T-helper 2 cell treated with Interferon-gamma antibody and Interleukin-4, amounts not matched to agents 100 ng/mL and 5 ng/mL, for 36 hours (primary cell): ENCODE data around the gene RGCC. TPM values are rescaled to one million over a fixed set of nuclear protein-coding genes. Genes with fewer than 3 reads are reported as not detected.
"Not testable (repeated sequence)": the region's sequence is repeated elsewhere in the genome, so short reads cannot be mapped to it uniquely, and the experiment has no call there.

Experiments used
- intact Hi-C: fragments of 100-400 bp; cut with micrococcal nuclease; formaldehyde crosslinking; loops from one replicate; pipeline ENCODE4 v1.15.1; 2023
- total RNA-seq: library from RNA; stranded (reverse); gene quantifications from 2 replicates; pipeline ENCODE4 v1.2.3, GENCODE V29; 2022

The RGCC gene, protein sequence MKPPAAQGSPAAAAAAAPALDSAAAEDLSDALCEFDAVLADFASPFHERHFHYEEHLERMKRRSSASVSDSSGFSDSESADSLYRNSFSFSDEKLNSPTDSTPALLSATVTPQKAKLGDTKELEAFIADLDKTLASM
- total RNA-seq, result 38.0 and 38.2 TPM in 2 replicates

- intact Hi-C loops, result loop anchor here (1.0 to 5.0 kb wide), 5 partner anchors 8 to 935 kb away; partner anchors contain the start of genes DGKH and NAA16
Observed at GRCh38 chr13:41456768-41457588, at the start of gene RGCC. Gene RGCC, plus strand, starts transcription at chr13:41457550. Its CDS starts 158 bp downstream, at chr13:41457708.

DNA sequence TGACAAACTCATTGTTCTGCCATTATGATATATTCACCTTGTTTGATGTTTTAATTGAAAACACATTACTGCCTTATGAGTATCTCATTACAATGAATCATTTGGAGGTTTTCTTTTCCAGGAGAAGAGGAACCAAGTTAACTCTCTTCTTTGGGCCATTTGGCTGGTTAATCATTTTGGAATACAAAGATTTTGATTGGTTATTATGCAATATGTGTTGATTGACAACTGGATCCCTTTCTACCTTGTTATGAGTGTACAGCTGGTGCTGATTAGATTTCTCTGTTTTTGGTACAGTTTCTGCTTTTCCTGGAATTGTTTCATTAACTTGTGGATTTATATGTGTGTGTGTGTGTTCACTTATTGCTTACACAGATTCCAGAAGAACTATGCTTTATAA is 49.2 kb upstream of the RGCC start:
- intact Hi-C loops, result no loop called here

- intact Hi-C loops, result no loop called here
Observed at GRCh38 chr13:41408746-41409145, 48.6 kb upstream of the RGCC start.

DNA sequence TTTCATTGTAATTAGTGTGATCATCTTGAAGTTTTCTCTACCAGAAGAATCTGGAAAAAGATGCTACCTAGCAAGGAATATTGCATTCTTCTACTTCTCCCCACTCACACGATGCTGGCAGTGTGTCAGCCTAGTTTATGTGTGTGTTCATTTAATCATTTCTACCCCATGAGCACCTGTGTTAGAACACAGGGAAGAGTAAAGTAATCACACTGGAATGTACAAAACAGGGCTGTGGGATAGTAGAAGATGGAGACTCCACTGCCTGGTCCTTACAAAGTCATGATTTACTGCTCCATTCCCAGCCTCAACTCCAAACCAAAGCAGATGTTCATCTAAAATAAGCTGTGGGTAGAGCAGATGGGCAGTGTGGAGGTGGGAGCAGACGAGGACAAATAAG is 47.7 kb upstream of the RGCC start:
- intact Hi-C loops, result no loop called here

GRCh38 chr13:41411060-41411459 is 46.3 kb upstream of the RGCC start:
- intact Hi-C loops, result no loop called here

- intact Hi-C loops, result no loop called here
Observed at GRCh38 chr13:41411522-41411921, 45.8 kb upstream of the RGCC start.

GRCh38 chr13:41413872-41414271 is 43.5 kb upstream of the RGCC start:
- intact Hi-C loops, result no loop called here

DNA sequence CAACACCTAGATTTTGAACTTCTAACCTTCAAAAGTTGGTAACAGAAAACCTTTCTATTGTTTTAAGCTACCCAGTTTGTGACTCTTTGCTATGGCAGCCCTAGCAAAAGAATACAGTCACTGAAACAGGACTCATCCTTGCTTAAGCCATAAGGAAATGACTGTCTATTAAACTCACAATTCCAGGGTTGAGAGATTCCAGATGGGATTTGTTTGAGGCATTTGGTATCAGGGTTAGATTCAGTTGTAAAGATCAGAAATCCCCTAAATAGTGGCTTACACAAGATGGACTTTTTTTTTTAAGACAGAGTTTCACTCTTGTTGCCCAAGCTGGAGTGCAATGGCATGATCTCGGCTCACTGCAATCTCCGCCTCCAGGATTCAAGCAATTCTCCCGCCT is 41.1 kb upstream of the RGCC start:
- intact Hi-C loops, result no loop called here

DNA sequence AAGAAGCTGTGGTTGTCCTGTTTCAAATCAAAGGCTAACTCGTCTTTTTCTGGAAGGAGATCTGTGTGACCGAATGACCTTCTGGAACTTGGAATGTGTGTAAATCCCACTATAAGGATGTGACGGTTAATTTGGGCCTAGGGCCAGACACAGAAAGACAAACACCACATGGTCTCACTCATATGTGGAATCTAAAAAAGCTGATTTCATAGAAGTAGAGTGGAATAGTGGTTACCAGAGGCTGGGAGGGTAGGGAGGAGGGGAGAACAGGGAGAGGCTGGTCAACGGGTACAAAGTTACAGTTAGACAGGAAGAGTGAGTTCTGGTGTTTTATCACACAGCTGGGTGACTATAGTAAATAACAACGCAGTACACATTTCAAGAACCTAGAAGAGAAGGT is 39.3 kb upstream of the RGCC start:
- intact Hi-C loops, result no loop called here

GRCh38 chr13:41418731-41419130 is 38.6 kb upstream of the RGCC start:
- intact Hi-C loops, result no loop called here

GRCh38 chr13:41419206-41419605 is 38.1 kb upstream of the RGCC start:
- intact Hi-C loops, result no loop called here

- intact Hi-C loops, result no loop called here
Observed at GRCh38 chr13:41420146-41420545, 37.2 kb upstream of the RGCC start.

GRCh38 chr13:41421330-41421729 is 36.0 kb upstream of the RGCC start:
- intact Hi-C loops, result not testable (repeated sequence)

DNA sequence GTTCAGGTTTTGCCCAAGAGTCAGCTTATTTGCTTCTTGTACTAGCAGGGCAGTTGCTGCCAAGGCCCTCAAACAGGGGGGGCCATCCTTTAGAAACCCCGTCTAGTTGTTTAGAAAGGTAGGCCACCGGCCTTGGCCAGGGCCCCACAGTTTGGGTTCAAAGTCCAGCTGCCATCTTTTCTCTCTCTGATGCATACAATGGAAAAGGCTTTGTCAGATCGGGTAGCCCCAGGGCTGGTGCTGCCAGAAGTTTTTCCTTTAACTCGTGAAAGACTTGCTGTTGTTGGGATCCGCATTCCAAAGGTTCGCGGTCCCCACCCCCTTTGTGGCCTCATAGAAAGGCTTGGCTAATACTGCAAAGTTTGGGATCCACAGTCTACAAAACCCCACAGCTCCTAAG is 35.4 kb upstream of the RGCC start:
- intact Hi-C loops, result not testable (repeated sequence)

DNA sequence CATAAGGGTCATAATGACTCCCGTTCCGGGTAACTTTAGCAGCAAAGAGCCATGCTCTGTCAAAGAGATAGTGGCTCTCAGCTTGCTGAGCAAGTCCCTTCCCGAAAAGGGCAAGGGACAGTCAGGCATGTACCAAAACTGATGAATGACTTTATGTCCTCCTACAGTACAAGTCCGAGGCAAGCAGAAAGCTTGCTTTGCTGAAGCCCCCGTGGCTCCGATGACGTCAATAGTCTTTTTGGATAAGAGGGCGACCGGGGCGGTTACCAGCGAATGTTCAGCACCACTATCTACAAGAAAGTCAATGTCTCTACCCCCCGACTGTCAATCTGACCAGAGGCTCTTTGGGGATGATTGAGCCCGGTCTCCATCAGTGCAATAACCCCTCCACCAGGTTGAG is 34.1 kb upstream of the RGCC start:
- intact Hi-C loops, result not testable (repeated sequence)

DNA sequence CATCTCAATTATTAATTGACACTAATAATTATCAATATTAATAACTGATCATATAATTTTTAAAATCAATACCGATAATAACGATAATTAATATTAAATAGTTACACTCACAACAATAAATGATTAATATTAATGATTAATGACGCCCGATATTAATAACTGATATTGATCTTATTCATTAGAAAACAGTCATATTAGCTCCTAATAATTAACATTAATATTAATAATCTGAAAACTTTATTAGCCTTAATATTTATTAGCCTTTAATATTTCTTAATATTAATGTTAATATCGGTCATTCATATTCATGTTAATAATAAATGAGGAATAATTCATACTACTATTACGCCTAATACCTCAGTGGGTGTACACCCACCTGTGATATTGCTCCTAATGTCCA is 32.7 kb upstream of the RGCC start:
- intact Hi-C loops, result not testable (repeated sequence)

DNA sequence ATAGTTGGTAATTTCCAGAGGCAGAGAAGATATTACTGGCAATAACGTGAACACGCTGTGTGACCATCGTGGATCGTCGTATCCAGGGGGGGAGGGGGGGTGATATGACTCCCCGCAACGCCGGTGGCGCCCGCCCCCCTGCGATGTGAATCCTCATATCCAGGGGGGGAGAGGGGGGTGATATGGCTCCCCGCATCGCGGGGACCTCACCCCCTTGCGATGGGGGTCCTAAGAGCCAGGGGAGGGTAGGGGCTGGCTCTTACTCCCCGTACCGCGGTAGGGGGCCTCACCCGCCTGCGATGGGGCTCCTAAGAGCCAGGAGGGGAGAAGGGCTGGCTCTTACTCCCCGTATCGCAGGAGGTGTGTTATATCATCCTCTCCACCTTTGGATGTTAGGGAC is 31.3 kb upstream of the RGCC start:
- intact Hi-C loops, result loop anchor here (2.0 kb wide), 1 partner anchor 27 kb away; no protein-coding TSS in a partner anchor

- intact Hi-C loops, result loop anchor here (2.0 kb wide), 1 partner anchor 29 kb away; no protein-coding TSS in a partner anchor
Observed at GRCh38 chr13:41427666-41428065, 29.7 kb upstream of the RGCC start.

GRCh38 chr13:41428155-41428554 is 29.2 kb upstream of the RGCC start:
- intact Hi-C loops, result no loop called here

- intact Hi-C loops, result not testable (repeated sequence)
Observed at GRCh38 chr13:41434030-41434429, 23.3 kb upstream of the RGCC start.

GRCh38 chr13:41434831-41435520 is 22.4 kb upstream of the RGCC start:
- intact Hi-C loops, result no loop called here

GRCh38 chr13:41443969-41444368 is 13.4 kb upstream of the RGCC start:
- intact Hi-C loops, result no loop called here
